ENCODE measurements around the gene RNU7-1. TPM values are rescaled to one million over a fixed set of nuclear protein-coding genes. Genes with fewer than 3 reads are reported as not detected.

RNU7-1 gene
- total RNA-seq, 2 experiments from 2014 or later, result not detected

DNA sequence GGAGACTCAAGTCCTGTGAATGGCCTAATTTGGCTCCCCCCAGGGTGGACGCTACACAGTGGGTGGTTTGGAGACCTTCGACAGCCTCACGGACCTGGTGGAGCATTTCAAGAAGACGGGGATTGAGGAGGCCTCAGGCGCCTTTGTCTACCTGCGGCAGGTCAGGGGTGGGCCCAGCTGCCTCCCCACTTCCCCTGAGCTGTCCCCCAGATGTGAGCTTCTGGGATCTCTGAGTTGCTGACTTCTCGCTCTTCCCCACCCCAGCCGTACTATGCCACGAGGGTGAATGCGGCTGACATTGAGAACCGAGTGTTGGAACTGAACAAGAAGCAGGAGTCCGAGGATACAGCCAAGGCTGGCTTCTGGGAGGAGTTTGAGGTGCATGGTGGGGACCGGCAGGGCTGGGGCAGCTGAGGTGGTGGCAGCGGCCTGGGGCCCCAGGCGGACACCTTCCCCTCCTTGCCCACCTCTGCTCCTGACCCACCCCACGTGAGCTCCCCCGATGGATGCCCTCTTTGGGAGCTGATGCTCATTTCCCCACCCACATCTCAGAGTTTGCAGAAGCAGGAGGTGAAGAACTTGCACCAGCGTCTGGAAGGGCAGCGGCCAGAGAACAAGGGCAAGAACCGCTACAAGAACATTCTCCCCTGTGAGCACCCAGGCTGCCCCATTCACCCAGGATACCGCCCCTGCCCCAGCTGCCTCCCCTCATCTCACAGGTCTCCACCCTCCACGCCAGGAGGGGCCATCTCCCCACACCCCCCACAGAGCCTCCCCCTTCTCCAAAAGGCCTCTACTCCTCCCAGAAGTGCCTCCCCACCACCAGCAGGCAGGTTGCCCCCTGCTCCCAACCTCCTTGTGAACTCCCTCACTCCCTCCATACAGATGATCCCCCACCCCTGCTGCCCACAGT, 11.7 kb downstream of the RNU7-1 start:
- DNase-seq (peak; percentile 41), ATAC-seq (no peak)
- Mint-ChIP-seq H3K27me3 (no peaks in the 10 kb centered on the region), H3K27ac (peak overlapping the region; percentile 96), H3K4me1 (peaks cover 79% of the 10 kb centered on the region), H3K9me3 (ENCODE audit: low read depth) (no peaks in the 10 kb centered on the region), H3K4me3 (peak overlapping the region; percentile 64), H3K36me3 (peaks cover 75% of the 10 kb centered on the region)
- CTCF ChIA-PET, result interaction anchor here (1.1 to 13.5 kb wide), 5 partner anchors 8 to 83 kb away, joined by 3 to 709 read pairs (median 4); partner anchors contain the start of genes C12orf57, PTPN6 and RNU7-1

DNA sequence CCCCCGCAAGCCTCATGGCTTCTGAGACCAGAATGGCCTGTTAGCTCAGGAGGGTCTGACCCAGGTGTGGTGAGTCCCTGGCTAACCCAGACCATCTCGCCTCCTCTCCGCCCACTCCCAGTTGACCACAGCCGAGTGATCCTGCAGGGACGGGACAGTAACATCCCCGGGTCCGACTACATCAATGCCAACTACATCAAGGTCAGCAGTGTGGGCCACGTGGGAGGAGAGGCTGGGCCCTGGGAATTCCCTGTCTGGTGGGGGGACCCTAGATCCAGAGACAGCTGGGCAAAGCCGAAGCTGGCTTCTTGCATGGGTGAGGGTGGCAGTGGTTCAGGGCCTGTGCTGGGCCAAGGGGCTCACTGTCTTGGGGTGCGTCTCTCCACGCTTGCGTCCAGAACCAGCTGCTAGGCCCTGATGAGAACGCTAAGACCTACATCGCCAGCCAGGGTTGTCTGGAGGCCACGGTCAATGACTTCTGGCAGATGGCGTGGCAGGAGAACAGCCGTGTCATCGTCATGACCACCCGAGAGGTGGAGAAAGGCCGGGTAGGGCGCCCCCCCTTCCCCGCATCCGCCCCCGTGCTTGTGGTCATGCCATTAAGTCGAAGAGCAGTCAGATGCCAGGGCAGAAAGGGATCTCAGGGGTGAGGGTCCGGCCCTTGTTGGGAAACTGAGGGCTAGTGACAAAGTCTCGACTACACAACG, 12.6 kb downstream of the RNU7-1 start:
- CTCF ChIA-PET, result interaction anchor here (0.7 to 13.5 kb wide), 6 partner anchors 8 to 155 kb away, joined by 3 to 709 read pairs (median 4); partner anchors contain the start of genes C12orf57, PTPN6 and RNU7-1

DNA sequence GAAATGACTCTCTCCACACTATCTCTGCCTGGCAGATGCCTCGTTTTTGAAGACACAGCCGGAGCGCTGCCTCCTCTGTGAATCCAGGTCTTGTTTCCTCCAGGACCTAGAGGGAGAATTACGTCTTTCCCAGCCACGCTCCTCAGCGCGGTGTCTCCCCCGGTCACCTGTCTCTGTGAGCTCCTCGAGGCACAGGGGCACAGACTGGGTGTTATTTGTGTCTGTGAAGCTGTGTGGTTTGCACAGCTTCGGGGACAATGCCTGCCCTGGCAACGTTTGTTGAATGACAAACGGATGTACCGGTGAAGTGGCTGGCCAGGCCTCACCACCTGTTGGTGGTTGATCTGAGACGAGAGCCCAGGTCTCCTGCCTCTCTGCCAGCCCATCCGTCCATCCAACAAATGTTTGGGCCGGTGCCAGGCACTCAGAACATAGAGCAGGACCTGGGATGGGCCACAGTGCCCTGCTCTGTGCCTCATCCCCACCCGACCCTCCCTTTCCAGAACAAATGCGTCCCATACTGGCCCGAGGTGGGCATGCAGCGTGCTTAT, 13.6 kb downstream of the RNU7-1 start:
- DNase-seq (peak; percentile 72), ATAC-seq (no peak)
- H3K27ac Mint-ChIP-seq, result peak overlapping the region; percentile 96
- H3K27me3 Mint-ChIP-seq, result no peaks in the 10 kb centered on the region
- CTCF ChIA-PET, result interaction anchor here (0.7 to 13.5 kb wide), 9 partner anchors 9 to 174 kb away, joined by 3 to 709 read pairs (median 5); partner anchors contain the start of genes C12orf57, C1RL, PTPN6 and RNU7-1
- H3K9me3 Mint-ChIP-seq (ENCODE audit: low read depth), result no peaks in the 10 kb centered on the region
- H3K4me3 Mint-ChIP-seq, result peak overlapping the region; percentile 64
- H3K4me1 Mint-ChIP-seq, result peaks cover 91% of the 10 kb centered on the region
- peaks cover 78% of the 10 kb centered on the region for H3K36me3 Mint-ChIP-seq

More for the DNA sequence above, 12.6 kb downstream of the RNU7-1 start:
- peaks cover 82% of the 10 kb centered on the region for H3K36me3 Mint-ChIP-seq
- no peak for ATAC-seq
- no peaks in the 10 kb centered on the region for H3K27me3 Mint-ChIP-seq
- H3K9me3 Mint-ChIP-seq (ENCODE audit: low read depth), result no peaks in the 10 kb centered on the region
- peak overlapping the region; percentile 96 for H3K27ac Mint-ChIP-seq
- peaks cover 81% of the 10 kb centered on the region for H3K4me1 Mint-ChIP-seq
- peak overlapping the region; percentile 64 for H3K4me3 Mint-ChIP-seq
- no peak for DNase-seq

DNA sequence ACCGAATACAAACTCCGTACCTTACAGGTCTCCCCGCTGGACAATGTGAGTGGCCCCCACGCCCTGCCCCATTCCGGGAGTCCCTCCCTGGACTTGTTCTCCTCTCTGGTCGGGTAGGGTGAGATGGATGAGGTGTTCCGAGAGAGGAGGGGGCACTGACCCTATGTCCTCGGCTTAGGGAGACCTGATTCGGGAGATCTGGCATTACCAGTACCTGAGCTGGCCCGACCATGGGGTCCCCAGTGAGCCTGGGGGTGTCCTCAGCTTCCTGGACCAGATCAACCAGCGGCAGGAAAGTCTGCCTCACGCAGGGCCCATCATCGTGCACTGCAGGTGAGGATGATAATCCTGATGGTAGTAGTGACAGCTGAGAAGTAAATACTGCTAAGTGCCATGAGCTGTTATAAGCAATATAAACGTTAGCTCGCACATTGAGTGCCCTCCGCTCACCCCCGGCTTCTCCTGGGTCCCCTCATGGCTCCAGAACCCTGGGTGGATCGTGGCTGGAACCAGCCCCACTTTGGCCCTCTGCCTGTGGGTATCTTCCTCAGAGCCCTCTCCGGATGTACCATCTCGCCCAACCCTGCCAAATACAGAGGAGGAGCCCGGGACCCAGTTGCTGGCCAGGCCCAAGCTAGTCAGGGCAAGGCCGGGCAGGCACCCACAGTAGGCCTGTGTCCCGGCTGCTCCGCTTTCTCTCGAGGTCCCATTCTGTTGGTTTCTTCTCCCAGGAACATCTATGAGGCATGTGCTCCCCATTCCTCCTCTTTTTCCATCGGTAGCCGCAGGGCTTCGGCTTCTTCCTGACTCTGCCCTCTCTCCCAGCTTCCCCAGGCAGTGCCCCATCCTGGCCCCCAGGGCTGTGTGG, 14.4 kb downstream of the RNU7-1 start:
- H3K4me3 Mint-ChIP-seq, result peak overlapping the region; percentile 79
- H3K4me1 Mint-ChIP-seq, result peaks cover 94% of the 10 kb centered on the region
- H3K36me3 Mint-ChIP-seq, result peaks cover 71% of the 10 kb centered on the region
- H3K27ac Mint-ChIP-seq, result peak overlapping the region; percentile 96
- no peak for DNase-seq
- no peak for ATAC-seq
- CTCF ChIA-PET, result interaction anchor here (0.9 to 13.5 kb wide), 13 partner anchors 8 to 173 kb away, joined by 3 to 709 read pairs (median 8); partner anchors contain the start of genes ATN1, C12orf57, C1RL and LRRC23
- no peaks in the 10 kb centered on the region for H3K9me3 Mint-ChIP-seq (ENCODE audit: low read depth)
- H3K27me3 Mint-ChIP-seq, result no peaks in the 10 kb centered on the region

DNA sequence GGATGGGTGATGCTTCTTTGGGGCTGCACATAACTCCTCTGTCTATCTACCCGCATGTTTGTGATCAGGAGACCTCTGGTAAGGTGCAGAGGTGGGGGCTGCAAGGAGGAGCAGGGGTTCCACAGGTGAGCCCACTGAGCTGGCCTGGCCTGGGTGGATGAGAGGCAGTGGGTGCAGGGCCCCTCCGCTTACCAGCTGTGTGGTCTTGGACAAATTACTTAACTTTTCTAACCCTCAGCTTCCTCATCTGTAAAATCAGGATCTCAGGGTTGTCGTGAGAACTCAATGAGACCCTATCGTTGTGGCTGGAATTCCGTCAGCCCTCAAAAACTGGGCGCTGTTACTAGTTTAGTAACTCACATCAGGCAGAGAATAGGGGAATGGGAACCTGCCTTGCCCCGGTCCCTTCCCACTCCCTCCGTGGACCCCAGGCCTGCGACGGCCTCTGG, 15.0 kb downstream of the RNU7-1 start:
- peak; percentile 46 for DNase-seq
- no peaks in the 10 kb centered on the region for H3K9me3 Mint-ChIP-seq (ENCODE audit: low read depth)
- no peak for ATAC-seq
- peaks cover 68% of the 10 kb centered on the region for H3K36me3 Mint-ChIP-seq
- peaks cover 89% of the 10 kb centered on the region for H3K4me1 Mint-ChIP-seq
- H3K27ac Mint-ChIP-seq, result peak overlapping the region; percentile 96
- H3K4me3 Mint-ChIP-seq, result peak overlapping the region; percentile 79
- no peaks in the 10 kb centered on the region for H3K27me3 Mint-ChIP-seq
- CTCF ChIA-PET, result interaction anchor here (1.0 to 13.5 kb wide), 9 partner anchors 11 to 152 kb away, joined by 4 to 709 read pairs (median 8); partner anchors contain the start of genes ATN1, C12orf57, C1RL and LRRC23

DNA sequence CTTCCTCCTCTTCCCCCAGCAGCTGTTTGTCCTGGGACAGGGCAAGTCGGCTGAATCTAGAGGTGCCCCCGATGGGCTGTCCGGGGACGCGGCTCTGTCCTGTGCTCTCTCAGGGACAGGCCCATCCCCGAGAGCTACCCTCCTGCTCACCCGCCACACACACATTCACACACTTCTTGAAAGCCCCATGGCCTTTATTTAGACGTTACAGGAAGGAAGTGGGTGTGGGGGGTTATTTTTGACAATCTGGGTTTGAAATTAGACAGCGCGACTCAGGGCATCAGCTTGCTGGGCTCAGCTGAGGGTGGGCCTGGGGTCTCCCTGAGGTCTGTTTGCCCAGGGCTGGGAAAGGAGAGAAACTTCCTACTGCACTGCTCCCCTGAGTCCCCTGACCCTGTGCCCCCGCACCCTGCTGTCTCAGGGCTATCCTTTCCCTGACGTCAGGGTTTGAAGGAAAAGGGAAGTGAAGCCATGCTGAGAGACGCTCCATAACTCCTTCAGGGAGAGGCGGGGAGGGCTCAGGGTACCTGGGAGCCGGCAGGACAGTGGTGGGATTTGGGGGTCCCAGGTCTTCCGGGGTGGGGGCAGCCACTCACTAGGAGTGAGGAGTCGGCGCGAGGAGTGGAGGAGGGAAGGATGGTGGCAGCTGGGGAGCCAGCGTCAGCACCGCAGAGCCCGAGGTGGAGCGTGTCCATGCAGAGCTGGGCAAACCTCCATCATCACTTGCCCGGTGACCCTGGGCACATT, 15.6 kb downstream of the RNU7-1 start:
- Mint-ChIP-seq H3K27ac (peak overlapping the region; percentile 96), H3K36me3 (peaks cover 63% of the 10 kb centered on the region), H3K4me1 (peaks cover 84% of the 10 kb centered on the region), H3K4me3 (peak overlapping the region; percentile 79), H3K9me3 (ENCODE audit: low read depth) (no peaks in the 10 kb centered on the region), H3K27me3 (no peaks in the 10 kb centered on the region)
- DNase-seq (peak; percentile 87), ATAC-seq (peak; percentile 61)
- CTCF ChIA-PET, result interaction anchor here (1.0 to 13.5 kb wide), 8 partner anchors 10 to 152 kb away, joined by 4 to 709 read pairs (median 10); partner anchors contain the start of genes ATN1, C12orf57, C1RL and LRRC23

DNA sequence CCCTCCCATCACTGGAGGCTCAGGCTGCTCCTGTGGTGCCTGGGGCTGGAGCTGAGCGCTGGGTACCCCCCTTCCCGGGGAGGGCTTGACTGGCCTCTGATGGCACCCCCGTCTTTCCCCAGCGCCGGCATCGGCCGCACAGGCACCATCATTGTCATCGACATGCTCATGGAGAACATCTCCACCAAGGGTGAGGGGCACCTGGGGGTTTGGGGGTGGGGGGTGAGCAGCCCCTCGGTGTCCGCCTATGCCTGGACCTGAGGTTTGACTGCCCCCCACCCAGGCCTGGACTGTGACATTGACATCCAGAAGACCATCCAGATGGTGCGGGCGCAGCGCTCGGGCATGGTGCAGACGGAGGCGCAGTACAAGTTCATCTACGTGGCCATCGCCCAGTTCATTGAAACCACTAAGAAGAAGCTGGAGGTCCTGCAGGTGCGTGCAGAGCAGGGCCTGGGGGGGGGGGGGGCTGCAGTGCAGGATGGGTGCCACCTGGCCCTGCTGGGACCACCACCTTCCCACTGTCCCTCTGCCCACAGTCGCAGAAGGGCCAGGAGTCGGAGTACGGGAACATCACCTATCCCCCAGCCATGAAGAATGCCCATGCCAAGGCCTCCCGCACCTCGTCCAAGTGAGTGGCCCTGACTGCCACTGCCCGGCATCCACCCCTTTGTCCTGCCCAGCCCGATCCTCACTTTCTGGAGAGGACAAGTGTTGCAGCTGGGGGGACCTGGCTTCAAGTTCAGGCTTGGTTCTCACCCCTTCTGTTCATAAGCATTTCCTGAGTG, 16.4 kb downstream of the RNU7-1 start:
- H3K27me3 Mint-ChIP-seq, result no peaks in the 10 kb centered on the region
- H3K4me3 Mint-ChIP-seq, result peak overlapping the region; percentile 79
- CTCF ChIA-PET, result interaction anchor here (1.3 to 13.5 kb wide), 11 partner anchors 9 to 206 kb away, joined by 3 to 709 read pairs (median 8); partner anchors contain the start of genes ATN1, C12orf57, PTPN6 and RNU7-1
- peak overlapping the region; percentile 96 for H3K27ac Mint-ChIP-seq
- no peak for ATAC-seq
- H3K36me3 Mint-ChIP-seq, result peaks cover 60% of the 10 kb centered on the region
- no peaks in the 10 kb centered on the region for H3K9me3 Mint-ChIP-seq (ENCODE audit: low read depth)
- DNase-seq, result no peak
- peaks cover 82% of the 10 kb centered on the region for H3K4me1 Mint-ChIP-seq

DNA sequence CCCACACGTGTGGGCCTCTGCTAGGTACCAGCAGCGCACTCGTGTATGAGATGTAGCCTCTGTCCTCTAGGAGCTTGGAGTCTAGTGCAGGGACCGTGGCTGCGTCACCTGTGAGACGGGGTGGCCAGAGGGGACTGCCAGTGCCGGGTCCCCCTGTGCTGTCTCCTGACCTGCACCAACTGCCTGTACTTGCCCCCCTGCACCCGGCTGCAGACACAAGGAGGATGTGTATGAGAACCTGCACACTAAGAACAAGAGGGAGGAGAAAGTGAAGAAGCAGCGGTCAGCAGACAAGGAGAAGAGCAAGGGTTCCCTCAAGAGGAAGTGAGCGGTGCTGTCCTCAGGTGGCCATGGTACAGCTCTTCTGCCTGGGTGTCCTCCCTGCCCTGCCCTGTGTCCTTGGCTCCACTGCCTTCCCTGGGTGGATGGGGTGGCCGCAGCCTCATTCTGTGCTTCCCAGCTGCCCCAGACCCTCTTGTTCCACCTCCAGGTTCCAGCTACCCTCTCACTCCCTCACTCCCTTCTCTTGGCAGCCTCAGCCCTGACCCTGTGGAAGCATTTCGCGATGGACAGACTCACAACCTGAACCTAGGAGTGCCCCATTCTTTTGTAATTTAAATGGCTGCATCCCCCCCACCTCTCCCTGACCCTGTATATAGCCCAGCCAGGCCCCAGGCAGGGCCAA, 17.1 kb downstream of the RNU7-1 start:
- H3K36me3 Mint-ChIP-seq, result peaks cover 61% of the 10 kb centered on the region
- no peaks in the 10 kb centered on the region for H3K27me3 Mint-ChIP-seq
- peak; percentile 85 for DNase-seq
- ATAC-seq, result peak; percentile 37
- CTCF ChIA-PET, result interaction anchor here (0.9 to 13.5 kb wide), 13 partner anchors 16 to 207 kb away, joined by 3 to 709 read pairs (median 6); partner anchors contain the start of genes ATN1, C12orf57, LPCAT3 and PTPN6
- H3K4me1 Mint-ChIP-seq, result peaks cover 82% of the 10 kb centered on the region
- peak overlapping the region; percentile 61 for H3K4me3 Mint-ChIP-seq
- H3K9me3 Mint-ChIP-seq (ENCODE audit: low read depth), result no peaks in the 10 kb centered on the region
- H3K27ac Mint-ChIP-seq, result peak overlapping the region; percentile 96

DNA sequence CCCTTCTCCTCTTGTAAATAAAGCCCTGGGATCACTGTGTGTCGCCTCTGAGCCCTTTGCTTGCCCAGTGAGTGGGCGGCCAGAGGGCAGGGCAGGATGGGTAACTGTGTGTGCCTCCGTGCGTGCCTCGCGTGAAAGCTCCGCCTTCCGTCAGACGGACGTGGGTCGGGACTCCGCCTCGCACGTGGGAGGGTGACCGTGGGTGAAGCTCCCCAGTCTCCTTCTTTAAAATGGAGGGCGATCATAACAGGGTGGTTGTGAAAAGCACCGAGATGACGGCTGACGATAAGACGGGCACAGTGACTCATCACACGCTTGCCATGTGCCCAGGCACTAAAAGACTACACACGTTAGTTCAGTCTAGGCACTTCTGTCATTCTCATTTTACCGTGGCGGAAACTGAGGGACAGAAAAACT, 17.7 kb downstream of the RNU7-1 start:
- no peaks in the 10 kb centered on the region for H3K27me3 Mint-ChIP-seq

DNA sequence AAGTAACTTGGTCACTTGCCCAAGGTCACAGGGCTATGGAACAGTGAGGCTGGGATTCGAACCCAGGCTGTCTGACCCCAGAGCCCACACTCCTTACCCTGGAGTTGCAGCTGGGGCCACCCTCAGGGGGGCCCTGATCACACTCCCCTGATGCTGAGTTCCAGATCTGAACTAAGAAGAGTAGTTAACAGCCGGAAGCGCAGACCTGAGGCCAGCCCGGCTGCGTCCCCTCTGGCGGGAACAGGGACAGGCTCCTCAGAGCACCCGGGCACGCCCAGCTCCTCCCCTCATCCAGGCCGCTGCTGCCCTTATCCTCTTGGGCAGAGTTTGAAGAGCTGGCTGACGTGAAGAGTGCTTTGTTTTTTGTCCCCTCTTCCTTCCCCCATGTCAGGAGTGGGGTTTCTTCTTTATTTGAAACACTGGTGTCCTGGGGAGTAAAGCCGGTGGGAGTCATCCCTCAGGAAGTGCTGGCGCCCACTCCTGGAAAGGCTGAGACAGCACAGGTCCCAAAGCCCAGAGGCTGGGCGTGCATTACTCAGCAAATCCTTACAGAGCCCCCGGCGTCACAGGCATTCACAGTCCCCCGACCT, 18.2 kb downstream of the RNU7-1 start:
- peak; percentile 76 for DNase-seq
- Mint-ChIP-seq H3K4me3 (peak overlapping the region; percentile 61), H3K36me3 (peaks cover 57% of the 10 kb centered on the region), H3K27me3 (no peaks in the 10 kb centered on the region), H3K27ac (peak overlapping the region; percentile 96), H3K9me3 (ENCODE audit: low read depth) (no peaks in the 10 kb centered on the region), H3K4me1 (peaks cover 75% of the 10 kb centered on the region)
- ATAC-seq, result peak; percentile 29
- CTCF ChIA-PET, result interaction anchor here (0.8 to 13.5 kb wide), 13 partner anchors 17 to 151 kb away, joined by 3 to 709 read pairs (median 5); partner anchors contain the start of genes ATN1, C12orf57, ENO2 and LPCAT3

More for the DNA sequence above, 17.7 kb downstream of the RNU7-1 start:
- DNase-seq, result peak; percentile 88
- Mint-ChIP-seq H3K4me3 (peak overlapping the region; percentile 61), H3K36me3 (peaks cover 59% of the 10 kb centered on the region), H3K4me1 (peaks cover 78% of the 10 kb centered on the region), H3K9me3 (ENCODE audit: low read depth) (no peaks in the 10 kb centered on the region), H3K27ac (peak overlapping the region; percentile 96)
- peak; percentile 59 for ATAC-seq
- CTCF ChIA-PET, result interaction anchor here (0.8 to 13.5 kb wide), 14 partner anchors 16 to 207 kb away, joined by 3 to 709 read pairs (median 4); partner anchors contain the start of genes ATN1, C12orf57, ENO2 and LPCAT3
